A549 (cell line): ENCODE data around the gene RHEB. TPM values are rescaled to one million over a fixed set of nuclear protein-coding genes. Genes with fewer than 3 reads are reported as not detected.

Experiments used
- ATAC-seq, 2 experiments: fragments of 200-7000 bp in 1 of 2; fragments of >200 bp in 1 of 2; cut with Nextera tagmentation in 1 of 2; cut with Tn5 transposase in 1 of 2; 3 replicates each; pipeline versions ENCODE4 v1.8.0 to v1.9.1; 2018 to 2020; ENCODE audit warnings: mild to moderate bottlenecking in 1 of 2, moderate library complexity in 1 of 2
- CTCF ChIA-PET: fragments of 300-600 bp; sonication (Branson Sonifier 250); formaldehyde crosslinking; extraction: SDS; loops from one replicate; lab custom pipeline; 2021; ENCODE audit warnings: antibody characterized with exemption, inconsistent platforms; lab: Yijun Ruan, JAX
- POLR2A ChIA-PET: fragments of 350-600 bp; formaldehyde crosslinking; extraction: SDS; loops from one replicate; lab custom pipeline; 2021; ENCODE audit warnings: antibody characterized with exemption, inconsistent platforms; lab: Yijun Ruan, JAX
- DNase-seq, 2 experiments: peaks; one replicate each; pipeline versions ENCODE4 v3.0.0 to v3.0.0-alpha.2; 2011 to 2016; ENCODE audit warnings: low read depth in 1 of 2, low spot score in 1 of 2
- FAIRE-seq: peaks from 2 replicates; lab custom pipeline; 2011; peaks lifted over from hg19 to GRCh38; lab: Jason Lieb, UNC
- H3K27ac ChIP-seq, 2 experiments: fragments of >200 bp; sonication (Bioruptor Twin); formaldehyde crosslinking; 3 replicates each; pipeline ENCODE4 v1.5.1; 2016 to 2017
- H3K4me1 ChIP-seq: fragments of >200 bp; sonication (Bioruptor Twin); formaldehyde crosslinking; 3 replicates; pipeline ENCODE4 v1.6.1; 2016
- H3K4me2 ChIP-seq: fragments of >200 bp; sonication (Bioruptor Twin); formaldehyde crosslinking; 3 replicates; pipeline ENCODE4 v1.6.1; 2016
- H3K4me3 ChIP-seq: fragments of >200 bp; sonication (Bioruptor Twin); formaldehyde crosslinking; 3 replicates; pipeline ENCODE4 v1.5.1; 2016
- H3K9me3 ChIP-seq: fragments of >200 bp; sonication (Bioruptor Twin); formaldehyde crosslinking; 3 replicates; pipeline ENCODE4 v1.6.1; 2016
- BHLHE40 ChIP-seq: IDR thresholded peaks from 2 replicates; pipeline ENCODE4 v1.6.1; 2012; ENCODE audit warnings: low read depth, low read length, inconsistent platforms
- CEBPB ChIP-seq, 2 experiments: fragments of >200 bp in 1 of 2; sonication (Bioruptor Twin) in 1 of 2; formaldehyde crosslinking in 1 of 2; IDR thresholded peaks; 2 replicates each; pipeline ENCODE4 v1.6.1; 2012 to 2016
- CHD4 ChIP-seq: fragments of 200-600 bp; sonication (generic); IDR thresholded peaks from 2 replicates; pipeline ENCODE4 v1.6.1; 2016; ENCODE audit warnings: antibody characterized with exemption, mild to moderate bottlenecking, borderline replicate concordance
- EHF ChIP-seq: fragments of 250-450 bp; sonication (Bioruptor Pico); IDR thresholded peaks from 2 replicates; pipeline ENCODE4 v1.5.0; 2020; ENCODE audit warnings: mild to moderate bottlenecking
- EHMT2 ChIP-seq: fragments of 200-600 bp; sonication (generic); IDR thresholded peaks from 2 replicates; pipeline ENCODE4 v1.6.1; 2016; ENCODE audit warnings: antibody characterized with exemption, low read depth, mild to moderate bottlenecking, moderate library complexity
- FOSB ChIP-seq: fragments of 250-450 bp; sonication (Bioruptor Pico); IDR thresholded peaks from 2 replicates; pipeline ENCODE4 v1.5.0; 2020; ENCODE audit warnings: mild to moderate bottlenecking, moderate library complexity
- FOXS1 ChIP-seq: fragments of 250-450 bp; sonication (Bioruptor Pico); IDR thresholded peaks from 2 replicates; pipeline ENCODE4 v1.5.0; 2020; ENCODE audit warnings: mild to moderate bottlenecking, moderate library complexity
- GATA3 ChIP-seq: IDR thresholded peaks from 2 replicates; pipeline ENCODE4 v1.6.1; 2012; ENCODE audit warnings: borderline replicate concordance
- HDAC2 ChIP-seq: fragments of 200-600 bp; sonication (generic); IDR thresholded peaks from 2 replicates; pipeline ENCODE4 v1.6.1; 2016
- JUNB ChIP-seq: fragments of >200 bp; sonication (Bioruptor Twin); formaldehyde crosslinking; IDR thresholded peaks from 2 replicates; pipeline ENCODE4 v1.6.1; 2016
- KDM1A ChIP-seq: fragments of 200-600 bp; sonication (generic); IDR thresholded peaks from 2 replicates; pipeline ENCODE4 v1.6.1; 2016; ENCODE audit warnings: low read depth, mild to moderate bottlenecking
- MAZ ChIP-seq: fragments of 150-350 bp; IDR thresholded peaks from 2 replicates; pipeline ENCODE4 v1.6.1; 2014; ENCODE audit warnings: antibody characterized with exemption, low read depth, low read length, borderline replicate concordance
- NFE2L2 ChIP-seq: fragments of 150-350 bp; conservative IDR thresholded peaks from 2 replicates; pipeline ENCODE4 v1.6.1; 2014; ENCODE audit warnings: low read length
- NPAS2 ChIP-seq: fragments of 250-450 bp; sonication (Bioruptor Pico); IDR thresholded peaks from 2 replicates; pipeline ENCODE4 v1.8.0; 2022; ENCODE audit warnings: mild to moderate bottlenecking, moderate library complexity, borderline replicate concordance
- NR3C1 ChIP-seq: fragments of >200 bp; sonication (Bioruptor Twin); formaldehyde crosslinking; IDR thresholded peaks from 3 replicates; pipeline ENCODE4 v1.6.1; 2017
- RAD21 ChIP-seq, 2 experiments: fragments of >200 bp in 1 of 2; sonication (Bioruptor Twin) in 1 of 2; formaldehyde crosslinking in 1 of 2; IDR thresholded peaks in 1 of 2; conservative IDR thresholded peaks in 1 of 2; 2 replicates in 1 of 2; 3 replicates in 1 of 2; pipeline ENCODE4 v1.6.1; 2012 to 2018; ENCODE audit warnings: inconsistent platforms in 1 of 2
- RCOR1 ChIP-seq: fragments of 150-350 bp; IDR thresholded peaks from 2 replicates; pipeline ENCODE4 v1.6.1; 2014; ENCODE audit warnings: antibody characterized with exemption, low read length, low read depth
- SREBF2 ChIP-seq: fragments of 450-650 bp; IDR thresholded peaks from 2 replicates; pipeline ENCODE4 v1.6.1; 2014; ENCODE audit warnings: mild to moderate bottlenecking, moderate library complexity
- TP53 ChIP-seq: fragments of 250-450 bp; sonication (Bioruptor Pico); IDR thresholded peaks from 2 replicates; pipeline ENCODE4 v1.5.0; 2021; ENCODE audit warnings: mild to moderate bottlenecking, moderate library complexity
- WGBS: methylation state at CpG from one replicate; pipeline ENCODE4 v1.1.6; 2017; ENCODE audit errors: missing lambda C conversion rate; 5-methylcytosine and 5-hydroxymethylcytosine counted together
- polyA plus RNA-seq, 4 experiments: library from polyadenylated mRNA; depleted of rRNA in 3 of 4; stranded (reverse); fragments of >200 nt; fragmentation: RNase III in 1 of 4; extraction: RNeasy Plus Mini Kit Qiagen cat#74134 plus additional on column Dnase treatment in 1 of 4; gene quantifications; 2 replicates in 3 of 4; 3 replicates in 1 of 4; pipeline ENCODE4 v1.2.3, GENCODE V29; 2011 to 2017
- TF ChIP-seq, protein P1 (sequence below): fragments of 250-450 bp; sonication (Bioruptor Pico); IDR thresholded peaks from 2 replicates; pipeline ENCODE4 v1.5.0; 2021; ENCODE audit warnings: mild to moderate bottlenecking, moderate library complexity, borderline replicate concordance
- TF ChIP-seq, protein P2 (sequence below): fragments of 450-650 bp; IDR thresholded peaks from 2 replicates; pipeline ENCODE4 v1.6.1; 2014; ENCODE audit warnings: antibody characterized with exemption
- TF ChIP-seq, protein P3 (sequence below): IDR thresholded peaks from 2 replicates; pipeline ENCODE4 v1.6.1; 2012

Gene RHEB
- polyA plus RNA-seq, 2 of the 4 experiments (the other 2 are of a cell fraction): 110 to 198 TPM

DNA sequence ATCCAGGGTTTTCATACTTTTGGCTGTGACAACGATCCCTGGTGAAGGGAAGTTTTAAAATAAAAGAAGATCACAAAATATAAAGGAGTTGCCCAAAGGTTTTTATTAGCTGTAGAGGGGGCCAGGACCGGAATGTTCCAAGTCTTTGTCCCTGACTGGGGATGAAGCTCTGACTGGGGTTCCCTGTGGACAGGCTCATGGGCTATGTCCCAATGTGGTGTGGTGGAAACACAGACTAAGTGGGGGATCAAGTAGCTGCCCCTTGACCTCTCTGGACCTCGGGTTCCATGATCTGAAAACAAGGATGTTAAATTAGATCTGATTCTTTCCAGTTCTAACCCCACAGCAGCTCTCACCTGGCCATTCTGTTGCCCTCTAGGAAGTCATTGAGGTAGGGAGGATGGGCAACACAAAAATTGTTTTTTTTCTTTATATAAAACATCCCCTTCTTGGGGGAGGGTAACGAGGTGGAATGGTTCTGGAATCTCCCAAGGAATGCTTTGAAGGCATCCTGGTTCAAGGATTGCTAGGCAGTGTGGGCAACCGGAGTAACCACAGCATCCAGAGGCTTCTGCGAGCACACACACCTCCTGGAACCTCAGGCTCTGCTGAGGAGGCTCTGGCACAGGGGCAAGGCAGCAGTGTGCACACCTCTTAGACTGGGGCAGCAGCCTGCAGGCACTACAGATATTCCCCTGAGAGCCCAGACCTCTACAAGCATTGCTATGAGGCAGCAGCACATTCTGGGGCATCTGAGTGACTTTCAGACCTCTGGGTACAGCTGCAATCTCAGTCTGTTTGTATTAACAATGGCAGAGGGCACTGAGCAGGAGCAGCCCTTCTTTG, 58.4 kb downstream of the RHEB start:
- Histone ChIP-seq H3K27ac (peak overlapping the region in 1 of 2 experiments; percentile 83; a peak in 4 of 6 replicates), H3K4me2 (no peak overlapping the region), H3K4me1 (peaks cover 23% of the 10 kb centered on the region), H3K9me3 (peaks cover 32% of the 10 kb centered on the region), H3K4me3 (no peak overlapping the region)
- DNase-seq (no peak), FAIRE-seq (no peak), ATAC-seq (no peak)
- CTCF ChIA-PET: interaction anchor here (1.0 to 10.9 kb wide), 11 partner anchors 7 to 321 kb away, joined by 3 to 89 read pairs (median 4); no protein-coding TSS in a partner anchor
- 85% methylated on average over 6 of the region's 6 CpGs for WGBS
- TF ChIP-seq RAD21 (conservative IDR thresholded peaks at IDR 0.05 in 1 of 2, IDR thresholded peaks at IDR 0.05 in 1 of 2) (no peak), CEBPB (IDR thresholded peaks at IDR 0.05) (no peak), RCOR1 (no peak), GATA3 (no peak), EHF (no peak), NFE2L2 (no peak), EHMT2 (no peak), FOSB (CRISPR knock-in tag) (no peak), BHLHE40 (no peak)
- POLR2A ChIA-PET: interaction anchor here (1.4 kb wide), 1 partner anchor 12 kb away, joined by 3 read pairs; no protein-coding TSS in a partner anchor

DNA sequence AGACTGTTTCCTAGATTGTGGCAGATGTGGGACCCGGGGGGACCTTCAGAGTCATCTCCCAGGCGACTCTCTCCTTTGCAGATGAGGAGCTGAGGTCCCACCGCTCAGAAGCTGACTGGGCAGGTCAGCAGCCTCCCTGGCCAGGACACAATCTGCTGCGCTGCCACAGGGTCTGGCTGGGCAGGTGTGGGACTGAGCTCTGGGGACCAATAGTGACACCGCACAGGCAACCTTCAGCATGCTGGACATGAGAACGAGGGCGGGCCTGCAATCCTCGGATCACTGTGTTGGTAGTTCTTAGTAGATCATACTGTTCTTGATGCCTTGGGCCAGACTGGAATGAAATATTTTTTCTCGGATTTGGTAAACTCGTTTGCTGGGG, 59.2 kb downstream of the RHEB start:
- Histone ChIP-seq H3K4me3 (no peak overlapping the region; the same call in 2 of the 3 replicates), H3K4me2 (peak overlapping the region; percentile 83), H3K27ac (peak overlapping the region; percentile 76 to 83), H3K9me3 (peaks cover 32% of the 10 kb centered on the region), H3K4me1 (peaks cover 23% of the 10 kb centered on the region)
- TF ChIP-seq JUNB: no peak
- TF ChIP-seq CHD4: no peak
- TF ChIP-seq HDAC2: no peak
- TF ChIP-seq, protein P1, sequence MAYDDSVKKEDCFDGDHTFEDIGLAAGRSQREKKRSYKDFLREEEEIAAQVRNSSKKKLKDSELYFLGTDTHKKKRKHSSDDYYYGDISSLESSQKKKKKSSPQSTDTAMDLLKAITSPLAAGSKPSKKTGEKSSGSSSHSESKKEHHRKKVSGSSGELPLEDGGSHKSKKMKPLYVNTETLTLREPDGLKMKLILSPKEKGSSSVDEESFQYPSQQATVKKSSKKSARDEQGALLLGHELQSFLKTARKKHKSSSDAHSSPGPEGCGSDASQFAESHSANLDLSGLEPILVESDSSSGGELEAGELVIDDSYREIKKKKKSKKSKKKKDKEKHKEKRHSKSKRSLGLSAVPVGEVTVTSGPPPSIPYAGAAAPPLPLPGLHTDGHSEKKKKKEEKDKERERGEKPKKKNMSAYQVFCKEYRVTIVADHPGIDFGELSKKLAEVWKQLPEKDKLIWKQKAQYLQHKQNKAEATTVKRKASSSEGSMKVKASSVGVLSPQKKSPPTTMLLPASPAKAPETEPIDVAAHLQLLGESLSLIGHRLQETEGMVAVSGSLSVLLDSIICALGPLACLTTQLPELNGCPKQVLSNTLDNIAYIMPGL: no peak
- TF ChIP-seq SREBF2: no peak
- TF ChIP-seq RCOR1: no peak
- TF ChIP-seq, protein P2, sequence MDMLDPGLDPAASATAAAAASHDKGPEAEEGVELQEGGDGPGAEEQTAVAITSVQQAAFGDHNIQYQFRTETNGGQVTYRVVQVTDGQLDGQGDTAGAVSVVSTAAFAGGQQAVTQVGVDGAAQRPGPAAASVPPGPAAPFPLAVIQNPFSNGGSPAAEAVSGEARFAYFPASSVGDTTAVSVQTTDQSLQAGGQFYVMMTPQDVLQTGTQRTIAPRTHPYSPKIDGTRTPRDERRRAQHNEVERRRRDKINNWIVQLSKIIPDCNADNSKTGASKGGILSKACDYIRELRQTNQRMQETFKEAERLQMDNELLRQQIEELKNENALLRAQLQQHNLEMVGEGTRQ: no peak
- TF ChIP-seq, protein P3, sequence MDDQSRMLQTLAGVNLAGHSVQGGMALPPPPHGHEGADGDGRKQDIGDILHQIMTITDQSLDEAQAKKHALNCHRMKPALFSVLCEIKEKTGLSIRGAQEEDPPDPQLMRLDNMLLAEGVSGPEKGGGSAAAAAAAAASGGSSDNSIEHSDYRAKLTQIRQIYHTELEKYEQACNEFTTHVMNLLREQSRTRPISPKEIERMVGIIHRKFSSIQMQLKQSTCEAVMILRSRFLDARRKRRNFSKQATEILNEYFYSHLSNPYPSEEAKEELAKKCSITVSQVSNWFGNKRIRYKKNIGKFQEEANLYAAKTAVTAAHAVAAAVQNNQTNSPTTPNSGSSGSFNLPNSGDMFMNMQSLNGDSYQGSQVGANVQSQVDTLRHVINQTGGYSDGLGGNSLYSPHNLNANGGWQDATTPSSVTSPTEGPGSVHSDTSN: no peak
- no peak for TF ChIP-seq TP53
- TF ChIP-seq NR3C1: no peak
- no peak for TF ChIP-seq NPAS2 (CRISPR knock-in tag)
- TF ChIP-seq KDM1A: no peak
- no peak for TF ChIP-seq MAZ
- no peak for TF ChIP-seq EHF
- TF ChIP-seq FOXS1 (CRISPR knock-in tag): no peak
- no peak for TF ChIP-seq GATA3
- 80% methylated on average over 10 of the region's 10 CpGs for WGBS
- DNase-seq: no peak
- ChIA-PET CTCF (interaction anchor here (0.7 to 10.9 kb wide), 17 partner anchors 8 to 322 kb away, joined by 3 to 89 read pairs (median 4); partner anchors contain the start of genes CRYGN and RHEB), POLR2A (interaction anchor here (0.8 to 1.4 kb wide), 4 partner anchors 12 to 59 kb away, joined by 3 to 5 read pairs (median 4); partner anchors contain the start of gene RHEB)
- peak; percentile 36 to 44 for ATAC-seq
- no peak for FAIRE-seq
